H9 (cell line): ENCODE data around the gene LSMEM2. TPM values are rescaled to one million over a fixed set of nuclear protein-coding genes. Genes with fewer than 3 reads are reported as not detected.

ENCODE experiments used
- DNase-seq: peaks from one replicate; pipeline ENCODE4 v3.0.0-alpha.2; 2017
- H2AFZ ChIP-seq: one replicate; pipeline ENCODE4 v1.6.1; 2013; ENCODE audit warnings: mild to moderate bottlenecking, low read length, control low read depth, moderate library complexity
- H2AK5ac ChIP-seq: 2 replicates; pipeline ENCODE4 v1.6.1; 2013; ENCODE audit warnings: low read length, control low read depth, mixed read lengths; ENCODE audit not compliant: insufficient read length
- H2BK120ac ChIP-seq: one replicate; pipeline ENCODE4 v1.6.1; 2013; ENCODE audit warnings: low read depth, mild to moderate bottlenecking, low read length, control low read depth, inconsistent platforms; ENCODE audit not compliant: poor library complexity, severe bottlenecking
- H2BK12ac ChIP-seq: 2 replicates; pipeline ENCODE4 v1.6.1; 2013; ENCODE audit warnings: low read length, control low read depth, mixed read lengths, low read depth; ENCODE audit not compliant: insufficient read length
- H2BK15ac ChIP-seq: 2 replicates; pipeline ENCODE4 v1.6.1; 2013; ENCODE audit warnings: low read depth, low read length, control low read depth
- H2BK20ac ChIP-seq: one replicate; pipeline ENCODE4 v1.6.1; 2013; ENCODE audit warnings: low read depth, mild to moderate bottlenecking, low read length, control low read depth, inconsistent platforms; ENCODE audit not compliant: poor library complexity, severe bottlenecking
- H2BK5ac ChIP-seq: 2 replicates; pipeline ENCODE4 v1.6.1; 2013; ENCODE audit warnings: low read length, control low read depth, mixed read lengths; ENCODE audit not compliant: insufficient read length
- H3K14ac ChIP-seq: 2 replicates; pipeline ENCODE4 v1.6.1; 2013; ENCODE audit warnings: low read length, control low read depth; ENCODE audit not compliant: insufficient read depth
- H3K18ac ChIP-seq: 2 replicates; pipeline ENCODE4 v1.6.1; 2013; ENCODE audit warnings: low read depth, mild to moderate bottlenecking, mixed read lengths, low read length, control low read depth; ENCODE audit not compliant: insufficient read length
- H3K23ac ChIP-seq: 2 replicates; pipeline ENCODE4 v1.6.1; 2013; ENCODE audit warnings: low read length, control low read depth, mixed read lengths, low read depth; ENCODE audit not compliant: insufficient read length
- H3K23me2 ChIP-seq: 2 replicates; pipeline ENCODE4 v1.6.1; 2013; ENCODE audit warnings: low read depth, mild to moderate bottlenecking, mixed read lengths, low read length, control low read depth; ENCODE audit not compliant: insufficient read length, poor library complexity, severe bottlenecking
- H3K27ac ChIP-seq: 2 replicates; pipeline ENCODE4 v1.5.1; 2013; ENCODE audit warnings: low read length, control low read depth, mixed read lengths, low read depth; ENCODE audit not compliant: insufficient read length
- H3K27me3 ChIP-seq: 2 replicates; pipeline ENCODE4 v1.6.1; 2013; ENCODE audit warnings: low read length, control low read depth, inconsistent platforms; ENCODE audit not compliant: insufficient read depth
- H3K4ac ChIP-seq: 2 replicates; pipeline ENCODE4 v1.6.1; 2013; ENCODE audit warnings: low read depth, mild to moderate bottlenecking, control low read depth, inconsistent platforms, low read length, moderate library complexity
- H3K4me1 ChIP-seq: 2 replicates; pipeline ENCODE4 v1.6.1; 2013; ENCODE audit warnings: low read length, control low read depth, inconsistent platforms; ENCODE audit not compliant: insufficient read depth
- H3K4me2 ChIP-seq: 2 replicates; pipeline ENCODE4 v1.6.1; 2013; ENCODE audit warnings: low read length, control low read depth, mixed read lengths; ENCODE audit not compliant: insufficient read length, insufficient read depth
- H3K56ac ChIP-seq: 2 replicates; pipeline ENCODE4 v1.6.1; 2013; ENCODE audit warnings: low read depth, mild to moderate bottlenecking, mixed read lengths, low read length, control low read depth; ENCODE audit not compliant: insufficient read length
- H3K79me1 ChIP-seq: 2 replicates; pipeline ENCODE4 v1.6.1; 2013; ENCODE audit warnings: low read depth, mild to moderate bottlenecking, moderate library complexity, low read length, control low read depth, inconsistent platforms; ENCODE audit not compliant: insufficient read depth, poor library complexity, severe bottlenecking
- H3K79me2 ChIP-seq: 2 replicates; pipeline ENCODE4 v1.6.1; 2013; ENCODE audit warnings: low read length, control low read depth, inconsistent platforms; ENCODE audit not compliant: insufficient read depth
- H3K9ac ChIP-seq: 2 replicates; pipeline ENCODE4 v1.6.1; 2013; ENCODE audit warnings: low read length, control low read depth, mixed read lengths; ENCODE audit not compliant: insufficient read length; ENCODE audit errors: extremely low read depth
- H3K9me3 ChIP-seq: one replicate; pipeline ENCODE4 v1.6.1; 2013; ENCODE audit warnings: low read depth, low read length, inconsistent platforms; ENCODE audit not compliant: control insufficient read depth
- H3T11ph ChIP-seq: one replicate; pipeline ENCODE4 v1.6.1; 2013; ENCODE audit warnings: mild to moderate bottlenecking, low read length, control low read depth, inconsistent platforms
- H4K20me1 ChIP-seq: one replicate; pipeline ENCODE4 v1.6.1; 2013; ENCODE audit not compliant: control insufficient read depth, insufficient read length, insufficient read depth
- H4K5ac ChIP-seq: 2 replicates; pipeline ENCODE4 v1.6.1; 2013; ENCODE audit warnings: low read depth, mild to moderate bottlenecking, mixed read lengths, low read length, control low read depth; ENCODE audit not compliant: insufficient read length
- H4K8ac ChIP-seq: replicated peaks from 2 replicates; pipeline ENCODE4 v1.6.1; 2013; ENCODE audit warnings: low read length, control low read depth, mixed read lengths, low read depth; ENCODE audit not compliant: insufficient read length
- H4K91ac ChIP-seq: 2 replicates; pipeline ENCODE4 v1.6.1; 2013; ENCODE audit warnings: low read depth, mild to moderate bottlenecking, moderate library complexity, mixed read lengths, low read length, control low read depth; ENCODE audit not compliant: insufficient read length
- H3K27ac Mint-ChIP-seq, 3 experiments: 2 replicates in 2 of 3; 3 replicates in 1 of 3; pipeline ENCODE4 v1.8.0; 2020 to 2021; ENCODE audit warnings: mixed read lengths in 3 of 3, mild to moderate bottlenecking in 1 of 3, moderate library complexity in 1 of 3
- H3K27me3 Mint-ChIP-seq: 2 replicates; pipeline ENCODE4 v1.8.0; 2021; ENCODE audit warnings: low read depth, mild to moderate bottlenecking, moderate library complexity, mixed read lengths
- H3K36me3 Mint-ChIP-seq, 3 experiments: 2 replicates in 2 of 3; 3 replicates in 1 of 3; pipeline ENCODE4 v1.8.0; 2020 to 2021; ENCODE audit warnings: low read depth in 3 of 3, mixed read lengths in 3 of 3; ENCODE audit not compliant: insufficient read depth in 1 of 3
- H3K4me1 Mint-ChIP-seq, 2 experiments: 2 replicates each; pipeline ENCODE4 v1.8.0; 2020; ENCODE audit warnings: mixed read lengths in 2 of 2
- H3K4me3 Mint-ChIP-seq, 2 experiments: 2 replicates in 1 of 2; 3 replicates in 1 of 2; pipeline ENCODE4 v1.8.0; 2020 to 2021; ENCODE audit warnings: mild to moderate bottlenecking in 2 of 2, mixed read lengths in 2 of 2, moderate library complexity in 1 of 2
- H3K9me3 Mint-ChIP-seq, 2 experiments: 2 replicates in 1 of 2; 3 replicates in 1 of 2; pipeline ENCODE4 v1.8.0; 2020; ENCODE audit warnings: mild to moderate bottlenecking in 2 of 2, mixed read lengths in 2 of 2, moderate library complexity in 1 of 2
- CTCF ChIP-seq: fragments of 200-600 bp; sonication (generic); conservative IDR thresholded peaks from 3 replicates; pipeline ENCODE4 v1.8.0; 2021; ENCODE audit warnings: antibody characterized with exemption, mild to moderate bottlenecking
- WGBS: extraction: QIAGEN DNeasy Blood & Tissue Kit; methylation state at CpG from one replicate; pipeline ENCODE4 v1.1.7; 2013; ENCODE audit warnings: missing lambda C conversion rate, low lambda C conversion rate, mixed read lengths; ENCODE audit not compliant: insufficient read length; ENCODE audit errors: extremely low coverage; 5-methylcytosine and 5-hydroxymethylcytosine counted together
- total RNA-seq: library from RNA; stranded (reverse); gene quantifications from 2 replicates; pipeline ENCODE4 v1.2.1, GENCODE V29; 2021

Gene LSMEM2
- total RNA-seq, 1 experiment from 2014 or later: 0.50 TPM

GRCh38 chr3:50314342-50314741, 35.5 kb downstream of the LSMEM2 start:
- Mint-ChIP-seq H3K4me3 (no peak overlapping the region), H3K4me1 (peaks cover 6 to 18% of the 10 kb centered on the region in 2 experiments), H3K9me3 (peaks cover 14 to 17% of the 10 kb centered on the region in 2 experiments), H3K27me3 (peaks cover 4% of the 10 kb centered on the region), H3K36me3 (peaks cover 48 to 58% (median 56%) of the 10 kb centered on the region in 3 experiments), H3K27ac (peak overlapping the region in 2 of 3 experiments; percentile 35 to 42; a peak in 3 of 7 replicates)
- Histone ChIP-seq H3K23me2 (no peaks in the 10 kb centered on the region), H3T11ph (no peak overlapping the region), H3K18ac (no peak overlapping the region), H2AK5ac (no peak overlapping the region), H4K91ac (no peak overlapping the region), H3K23ac (no peak overlapping the region), H4K8ac (no peak overlapping the region), H3K4ac (no peak overlapping the region), H3K14ac (no peak overlapping the region), H4K20me1 (no peaks in the 10 kb centered on the region), H2BK15ac (no peak overlapping the region), H2AFZ (no peak overlapping the region), H3K56ac (no peak overlapping the region), H3K79me2 (no peaks in the 10 kb centered on the region), H2BK5ac (no peak overlapping the region), H3K79me1 (no peaks in the 10 kb centered on the region), H3K27me3 (no peaks in the 10 kb centered on the region), H2BK20ac (no peak overlapping the region), H3K9me3 (no peaks in the 10 kb centered on the region), H2BK120ac (no peak overlapping the region), H3K9ac (no peak overlapping the region), H3K4me1 (no peaks in the 10 kb centered on the region), H2BK12ac (no peak overlapping the region), H3K4me2 (no peak overlapping the region), H4K5ac (no peak overlapping the region), H3K27ac (no peak overlapping the region)
- no peak for TF ChIP-seq CTCF
- DNase-seq: no peak
- WGBS: no CpG with 5 or more reads among the region's 3 CpGs
